Measurements from ENCODE around the gene EPHA3.

- TF ChIP-seq CTCF (IDR thresholded peaks at IDR 0.05; ENCODE audit: low read depth, low read length, missing input control) (no peak), REST (IDR thresholded peaks at IDR 0.05) (no peak), MAX (IDR thresholded peaks at IDR 0.05) (no peak), RAD21 (IDR thresholded peaks at IDR 0.05) (no peak), RXRA (IDR thresholded peaks at IDR 0.05) (no peak)
Measured at GRCh38 chr3:89494734-89495133, 387.3 kb downstream of the EPHA3 start.

Measured in liver (tissue), 3 donors.